IPS-NIHi11 (cell line): ENCODE data around the gene TNNC2.
"Not testable (repeated sequence)": the region's sequence is repeated elsewhere in the genome, so short reads cannot be mapped to it uniquely, and the experiment has no call there.

Source experiments
- DNase-seq: peaks from one replicate; pipeline ENCODE4 v3.0.0; 2012; ENCODE audit warnings: mixed read lengths, low spot score

The TNNC2 gene

GRCh38 chr20:45827030-45827652 lies at the start of gene TNNC2:
Gene TNNC2, minus strand, starts transcription at chr20:45827312. Its CDS starts 64 bp downstream, at chr20:45827248.
- DNase-seq: no peak

- DNase-seq: no peak
These were observed 47.5 kb upstream of the TNNC2 start for GRCh38 chr20:45874576-45874975.

DNA sequence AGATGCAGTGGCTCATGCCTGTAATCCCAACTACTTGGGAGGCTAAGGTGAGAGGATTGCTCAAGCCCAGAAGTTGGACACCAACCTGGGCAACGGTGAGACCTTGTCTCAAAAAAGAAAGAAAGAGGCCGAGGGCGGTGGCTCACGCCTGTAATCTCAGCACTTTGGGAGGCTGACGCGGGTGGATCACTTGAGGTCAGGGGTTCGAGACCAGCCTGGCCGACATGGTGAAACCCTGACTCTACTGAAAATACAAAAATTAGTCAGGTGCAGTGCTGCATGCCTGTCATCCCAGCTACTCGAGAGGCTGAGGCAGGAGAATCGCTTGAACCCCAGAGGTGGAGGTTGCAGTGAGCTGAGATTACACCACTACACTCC lies 47.0 kb upstream of the TNNC2 start:
- not testable (repeated sequence) for DNase-seq

DNA sequence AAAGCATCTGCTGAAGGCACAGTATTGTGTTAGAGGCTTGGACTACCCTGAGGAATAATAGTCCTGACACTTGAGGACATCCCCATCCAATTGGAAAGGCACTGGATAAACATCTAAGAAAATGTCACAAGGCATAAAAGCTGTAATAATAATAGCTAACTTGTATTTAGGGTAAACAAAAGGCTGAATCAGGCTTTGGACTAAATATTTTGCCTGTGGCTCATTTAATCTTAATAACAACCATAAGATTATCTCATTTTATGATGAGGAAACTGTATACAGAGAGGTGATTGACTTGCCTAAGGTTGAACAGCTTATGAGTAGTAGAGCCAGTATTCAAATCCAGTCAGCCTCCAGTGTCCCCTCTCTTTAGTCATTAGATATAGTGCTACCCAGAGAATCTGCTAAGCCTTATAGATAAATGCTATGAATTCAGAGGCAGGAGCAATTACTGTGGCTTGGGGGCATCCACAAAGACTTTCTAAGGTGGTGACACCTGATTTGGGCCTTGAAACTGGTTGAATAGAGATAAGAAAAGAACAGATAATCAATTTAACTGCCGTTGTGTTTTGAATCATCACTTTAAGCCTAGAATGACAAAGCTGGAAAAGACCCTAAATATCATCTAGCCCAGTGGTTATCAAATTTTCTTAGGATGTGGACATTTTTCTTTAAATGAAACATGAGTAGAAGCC lies 46.4 kb upstream of the TNNC2 start:
- no peak for DNase-seq

DNA sequence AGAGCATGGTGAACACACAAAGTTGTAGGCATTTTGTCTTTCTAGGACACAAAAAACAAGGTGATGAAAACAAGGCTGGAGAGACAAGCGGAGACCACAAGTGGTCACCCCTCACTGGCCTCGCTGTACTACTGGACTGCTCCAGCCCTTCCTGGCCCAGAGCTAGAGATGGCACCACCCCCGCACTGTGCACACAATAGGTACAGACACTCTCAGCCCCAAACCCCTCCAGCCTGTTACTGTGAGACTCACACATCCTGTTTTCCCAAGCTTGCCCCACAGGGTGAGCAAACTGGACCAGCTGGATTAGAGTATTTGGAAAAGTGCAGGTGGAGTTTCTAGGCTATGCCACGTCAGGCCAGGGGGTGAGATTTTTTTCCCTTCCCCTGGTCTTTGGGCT lies 45.5 kb upstream of the TNNC2 start:
- DNase-seq: no peak

- no peak for DNase-seq
These were observed 40.7 kb upstream of the TNNC2 start for GRCh38 chr20:45867819-45868176.

GRCh38 chr20:45867136-45867818 lies 40.2 kb upstream of the TNNC2 start:
- DNase-seq: no peak

- DNase-seq: no peak
These were observed 39.3 kb upstream of the TNNC2 start for GRCh38 chr20:45866454-45866853.

DNA sequence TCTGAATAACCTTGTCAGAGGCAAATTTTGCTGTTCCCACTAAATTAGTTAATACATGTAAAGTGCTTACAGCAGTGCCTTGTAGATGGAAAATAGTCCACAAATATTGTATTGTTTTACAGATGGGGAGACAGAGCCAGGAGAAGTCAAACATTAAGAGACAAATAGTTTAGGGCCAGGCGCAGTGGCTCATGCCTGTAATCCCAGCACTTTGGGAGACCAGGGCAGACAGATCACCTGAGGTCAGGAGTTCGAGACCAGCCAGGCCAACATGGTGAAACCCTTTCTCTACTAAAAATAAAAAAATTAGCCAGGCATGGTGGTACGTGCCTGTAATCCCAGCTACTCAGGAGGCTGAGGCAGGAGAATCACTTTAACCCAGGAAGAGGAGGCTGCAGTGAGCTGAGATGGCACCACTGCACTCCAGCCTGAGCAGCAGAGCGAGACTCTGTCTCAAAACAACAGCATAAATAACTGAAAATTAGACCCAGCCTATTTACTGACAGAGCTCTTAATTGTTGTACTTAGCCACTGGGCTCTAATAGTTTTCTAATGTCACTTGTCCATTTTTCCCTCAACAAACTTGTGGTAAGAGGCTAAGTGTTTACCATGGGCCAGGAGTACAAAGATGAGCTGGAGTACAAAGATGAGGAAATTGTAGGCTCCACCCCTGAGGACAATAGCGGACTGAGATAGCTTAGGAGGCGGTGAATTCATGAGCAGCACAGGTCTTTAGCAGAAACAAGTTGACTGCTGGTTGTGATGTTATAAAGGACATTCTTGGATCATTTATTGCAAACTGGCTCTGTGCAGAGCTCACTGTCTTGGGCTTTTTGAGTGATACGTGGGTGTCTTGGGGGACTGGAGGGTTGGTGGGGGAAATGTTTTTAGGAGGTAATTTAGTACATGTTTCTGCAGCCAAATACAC lies 36.7 kb upstream of the TNNC2 start:
- DNase-seq: no peak

DNA sequence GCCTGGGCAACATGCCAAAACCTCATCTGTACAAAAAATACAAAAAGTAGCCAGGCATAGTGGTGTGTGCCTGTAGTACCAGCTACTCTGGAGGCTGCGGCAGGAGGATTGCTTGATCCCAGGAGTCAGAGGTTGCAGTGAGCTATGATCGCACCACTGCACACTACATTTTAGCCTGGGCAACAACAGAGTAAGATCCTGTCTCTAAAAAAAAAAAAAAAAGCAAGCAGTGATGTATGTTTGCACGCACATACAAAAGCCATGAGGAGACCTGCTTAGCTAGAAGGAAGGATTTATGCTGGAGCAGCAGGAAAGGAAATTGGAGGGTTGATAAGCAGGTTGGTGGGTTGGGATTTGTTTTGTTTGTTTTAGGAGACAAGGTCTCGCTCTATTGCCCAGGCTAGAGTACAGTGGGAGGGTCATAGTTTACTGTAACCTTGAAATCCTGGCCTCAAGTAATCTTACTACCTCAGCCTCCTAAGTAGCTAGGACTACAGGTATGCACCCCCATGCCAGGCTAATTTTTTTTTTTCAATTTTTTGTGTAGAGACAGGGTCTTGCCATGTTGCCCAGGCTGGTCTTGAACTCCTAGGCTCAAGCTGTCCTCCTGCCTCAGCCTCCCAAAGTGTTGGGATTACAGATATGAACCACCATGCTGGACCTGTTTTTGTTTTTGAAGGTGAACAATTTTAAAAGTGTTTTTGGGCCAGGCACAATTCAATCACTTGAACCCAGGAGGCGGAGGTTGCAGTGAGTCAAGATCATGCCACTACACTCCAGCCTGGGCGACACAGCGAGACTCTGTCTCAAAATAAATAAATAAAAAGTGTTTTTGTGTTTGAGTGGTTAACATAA lies 34.3 kb upstream of the TNNC2 start:
- DNase-seq: no peak

- no peak for DNase-seq
These were observed 33.6 kb upstream of the TNNC2 start for GRCh38 chr20:45860560-45861220.

DNA sequence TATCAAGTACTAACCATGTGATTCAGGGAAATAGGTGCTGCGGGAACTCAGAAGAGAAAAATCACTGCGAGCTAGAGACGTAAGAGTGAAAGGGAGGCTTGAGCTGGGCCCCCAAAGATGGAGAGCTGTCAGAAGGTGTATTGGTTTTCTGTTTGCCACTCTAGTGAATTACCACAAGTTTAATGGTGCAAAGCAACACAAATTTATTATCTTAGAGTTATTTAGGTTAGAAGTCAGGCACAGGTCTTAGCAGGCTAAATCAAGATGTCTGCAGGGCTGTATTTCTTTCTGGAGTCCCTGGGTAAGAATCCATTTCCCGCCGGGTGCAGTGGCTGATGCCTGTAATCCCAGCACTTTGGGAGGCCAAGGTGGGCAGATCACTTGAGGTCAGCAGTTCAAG lies 32.8 kb upstream of the TNNC2 start:
- no peak for DNase-seq

DNA sequence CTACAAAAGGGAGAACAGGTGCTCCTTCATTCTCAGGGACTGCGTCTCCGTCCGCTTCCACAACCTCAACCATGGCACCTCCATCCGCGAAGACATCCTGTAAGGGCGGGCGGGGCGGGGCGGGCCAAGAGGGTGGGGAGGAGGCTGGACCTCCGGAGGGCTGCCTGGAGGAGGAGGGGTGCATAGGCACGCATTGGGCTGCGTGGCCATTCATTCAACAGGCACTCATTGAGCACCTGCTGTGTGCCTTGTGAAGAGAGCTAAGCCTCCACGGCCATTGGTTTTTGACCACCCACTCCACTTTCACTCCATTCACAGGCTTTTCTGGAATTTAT lies 30.7 kb upstream of the TNNC2 start:
- DNase-seq: peak; percentile 83

GRCh38 chr20:45857114-45857881 lies 30.2 kb upstream of the TNNC2 start, which contains the start of the genes ACOT8 and ZSWIM3:
Gene ACOT8, minus strand, starts transcription at chr20:45857392. Its CDS starts 77 bp downstream, at chr20:45857315.
Gene ZSWIM3, plus strand, starts transcription at chr20:45857614. Its CDS starts 212 bp downstream, at chr20:45857826.
- peak; percentile 99 for DNase-seq

- peak; percentile 24 for DNase-seq
These were observed 26.4 kb upstream of the TNNC2 start for GRCh38 chr20:45853484-45853883.

- no peak for DNase-seq
These were observed 25.2 kb upstream of the TNNC2 start for GRCh38 chr20:45852326-45852725.

- no peak for DNase-seq
These were observed 24.4 kb upstream of the TNNC2 start for GRCh38 chr20:45851501-45851900.

DNA sequence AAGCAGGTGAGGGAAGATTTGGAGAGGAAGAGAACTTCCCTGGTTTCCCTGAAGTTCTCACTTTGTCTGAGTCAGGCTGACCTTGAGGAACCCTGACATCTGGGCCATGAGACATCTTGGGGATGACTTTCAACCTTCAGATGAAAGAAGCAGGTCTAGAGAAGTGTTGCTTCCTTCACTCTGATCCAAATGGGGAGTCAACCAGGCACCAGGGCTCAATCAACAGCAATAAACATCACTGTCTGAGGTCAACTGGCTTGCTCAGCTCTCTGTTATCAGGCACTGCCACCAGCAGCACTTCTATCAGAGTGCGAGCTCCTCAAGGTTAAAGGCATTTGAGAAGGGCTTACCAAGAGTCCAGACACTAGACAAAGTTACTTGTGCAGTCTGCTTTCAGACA lies 23.8 kb upstream of the TNNC2 start:
- DNase-seq: no peak

- DNase-seq: no peak
These were observed 23.1 kb upstream of the TNNC2 start for GRCh38 chr20:45850238-45850637.
